ENCODE results near the gene NDUFB11. TPM values are rescaled to one million over a fixed set of nuclear protein-coding genes. Genes with fewer than 3 reads are reported as not detected.

Gene NDUFB11
- total RNA-seq, 5 donors from 2014 or later (not counting 1 experiment from before 2014, with no cell fraction given), result 52.9 to 64.1 (median 57.8) TPM

GRCh38 chrX:47164420-47164819 lies 19.9 kb upstream of the NDUFB11 start:
- peaks cover 6% of the 10 kb centered on the region for H3K36me3 Mint-ChIP-seq
- ATAC-seq (replicated peaks in 1 of 4), result no peak
- Histone ChIP-seq H3K27ac (ENCODE audit: low read length) (no peak overlapping the region), H3K36me3 (ENCODE audit: control insufficient read depth in 2 of 2, extremely low read depth in 1 of 2, insufficient read depth in 1 of 2, low read length in 1 of 2) (peaks cover 3% of the 10 kb centered on the region in 2 donors), H3K9me3 (no peaks in the 10 kb centered on the region), H3K27me3 (replicated peaks in 1 of 2; ENCODE audit: control insufficient read depth in 2 of 2, extremely low read depth in 1 of 2, insufficient read depth in 2 of 2, low read length in 1 of 2) (no peaks in the 10 kb centered on the region), H3K4me3 (ENCODE audit: control insufficient read depth in 1 of 2, extremely low read depth in 1 of 2, low read length in 1 of 2) (no peak overlapping the region), H3K4me1 (ENCODE audit: control insufficient read depth in 1 of 2, extremely low read depth in 1 of 2, insufficient read depth in 2 of 2, low read length in 2 of 2) (no peaks in the 10 kb centered on the region)
- H3K4me3 Mint-ChIP-seq, result no peak overlapping the region
- ChIA-PET CTCF (interaction anchor here in 1 of 2 donors (0.7 kb wide), 1 partner anchor 219 kb away, joined by 3 read pairs; no protein-coding TSS in a partner anchor), POLR2A (interaction anchor here in 1 of 2 donors (0.6 kb wide), 1 partner anchor 218 kb away, joined by 8 read pairs; no protein-coding TSS in a partner anchor)
- H3K27me3 Mint-ChIP-seq, result no peaks in the 10 kb centered on the region
- no peak for DNase-seq
- no CpG with 5 or more reads among the region's 3 CpGs for WGBS (ENCODE audit: insufficient coverage)
- H3K27ac Mint-ChIP-seq, result no peak overlapping the region
- peaks cover 0 to 11% (median 0%) of the 10 kb centered on the region in 3 donors for H3K4me1 Mint-ChIP-seq
- no peaks in the 10 kb centered on the region for H3K9me3 Mint-ChIP-seq

- Histone ChIP-seq H3K4me3 (ENCODE audit: control insufficient read depth in 1 of 2, extremely low read depth in 1 of 2, low read length in 1 of 2) (no peak overlapping the region), H3K36me3 (ENCODE audit: control insufficient read depth in 2 of 2, extremely low read depth in 1 of 2, insufficient read depth in 1 of 2, low read length in 1 of 2) (no peaks in the 10 kb centered on the region), H3K27me3 (replicated peaks in 1 of 2; ENCODE audit: control insufficient read depth in 2 of 2, extremely low read depth in 1 of 2, insufficient read depth in 2 of 2, low read length in 1 of 2) (no peaks in the 10 kb centered on the region), H3K9me3 (no peaks in the 10 kb centered on the region), H3K27ac (ENCODE audit: low read length) (no peak overlapping the region), H3K4me1 (ENCODE audit: control insufficient read depth in 1 of 2, extremely low read depth in 1 of 2, insufficient read depth in 2 of 2, low read length in 2 of 2) (no peaks in the 10 kb centered on the region)
- Mint-ChIP-seq H3K4me3 (no peak overlapping the region), H3K36me3 (peaks cover 7% of the 10 kb centered on the region), H3K27me3 (no peaks in the 10 kb centered on the region), H3K9me3 (no peaks in the 10 kb centered on the region), H3K27ac (no peak overlapping the region), H3K4me1 (peaks cover 0 to 12% (median 0%) of the 10 kb centered on the region in 3 donors)
- POLR2A ChIA-PET, result interaction anchor here in 1 of 2 donors (0.8 kb wide), 1 partner anchor 10 kb away, joined by 7 read pairs; no protein-coding TSS in a partner anchor
- ATAC-seq (replicated peaks in 1 of 4), result no peak
- CTCF ChIA-PET, result no interaction called here
- WGBS (ENCODE audit: insufficient coverage), result no CpG with 5 or more reads among the region's 5 CpGs
- DNase-seq, result no peak
Measured at GRCh38 chrX:47162927-47163583, 18.6 kb upstream of the NDUFB11 start.

DNA sequence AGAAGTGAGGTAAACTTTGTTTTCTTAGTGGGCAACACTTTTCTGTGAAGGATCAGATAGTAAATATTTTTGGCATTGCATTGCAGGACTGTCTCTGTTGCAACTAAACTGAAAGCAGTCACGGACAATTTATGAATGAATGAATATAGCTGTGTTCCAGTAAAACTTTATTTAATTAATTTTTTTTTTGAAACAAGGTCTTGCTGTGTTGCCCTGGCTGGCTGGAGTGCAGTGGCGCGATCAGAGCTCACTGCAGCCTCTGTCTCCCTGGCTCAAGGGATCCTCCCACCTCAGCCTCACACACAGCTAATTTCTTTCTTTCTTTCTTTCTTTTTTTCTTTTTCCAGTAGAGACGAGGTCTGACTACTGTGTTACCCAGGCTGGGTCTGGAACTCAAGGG lies 16.3 kb upstream of the NDUFB11 start:
- ChIA-PET CTCF (no interaction called here), POLR2A (no interaction called here)
- no peak overlapping the region for H3K4me3 ChIP-seq (ENCODE audit: control insufficient read depth in 1 of 2, extremely low read depth in 1 of 2, low read length in 1 of 2)
- WGBS (ENCODE audit: insufficient coverage), result no CpG with 5 or more reads among the region's 4 CpGs
- no peaks in the 10 kb centered on the region for H3K27me3 Mint-ChIP-seq
- H3K9me3 Mint-ChIP-seq, result no peaks in the 10 kb centered on the region
- no peak overlapping the region for H3K27ac ChIP-seq (ENCODE audit: low read length)
- ATAC-seq (replicated peaks in 1 of 4), result no peak
- peaks cover 0 to 13% of the 10 kb centered on the region in 2 donors for H3K36me3 ChIP-seq (ENCODE audit: control insufficient read depth in 2 of 2, extremely low read depth in 1 of 2, insufficient read depth in 1 of 2, low read length in 1 of 2)
- H3K27me3 ChIP-seq (replicated peaks in 1 of 2; ENCODE audit: control insufficient read depth in 2 of 2, extremely low read depth in 1 of 2, insufficient read depth in 2 of 2, low read length in 1 of 2), result no peaks in the 10 kb centered on the region
- peaks cover 14% of the 10 kb centered on the region for H3K36me3 Mint-ChIP-seq
- H3K9me3 ChIP-seq, result no peaks in the 10 kb centered on the region
- no peak overlapping the region for H3K27ac Mint-ChIP-seq
- H3K4me3 Mint-ChIP-seq, result no peak overlapping the region
- H3K4me1 ChIP-seq (ENCODE audit: control insufficient read depth in 1 of 2, extremely low read depth in 1 of 2, insufficient read depth in 2 of 2, low read length in 2 of 2), result no peaks in the 10 kb centered on the region
- no peak for DNase-seq
- peaks cover 0 to 11% (median 0%) of the 10 kb centered on the region in 3 donors for H3K4me1 Mint-ChIP-seq

DNA sequence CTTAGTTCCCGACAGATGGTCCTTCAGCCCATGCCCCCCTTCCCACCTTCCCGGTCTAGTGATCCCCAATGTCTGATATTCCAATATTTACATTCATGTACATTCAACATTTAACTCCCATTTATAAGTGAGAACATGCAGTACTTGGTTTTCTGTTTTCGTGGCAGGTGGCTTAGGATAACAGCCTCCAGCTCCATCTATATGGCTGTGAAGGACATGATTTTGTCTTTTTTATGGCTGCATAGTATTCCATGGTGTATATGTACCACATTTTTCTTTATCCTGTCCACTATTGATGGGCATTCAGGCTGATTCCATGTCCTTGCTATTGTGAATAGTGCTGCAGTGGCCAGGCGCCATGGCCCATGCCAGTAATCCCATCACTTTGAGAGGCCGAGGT lies 14.3 kb upstream of the NDUFB11 start:
- H3K4me3 ChIP-seq (ENCODE audit: control insufficient read depth in 1 of 2, extremely low read depth in 1 of 2, low read length in 1 of 2), result no peak overlapping the region
- H3K36me3 Mint-ChIP-seq, result peaks cover 11% of the 10 kb centered on the region
- POLR2A ChIA-PET, result interaction anchor here in 1 of 2 donors (0.7 kb wide), 1 partner anchor 10 kb away, joined by 10 read pairs; no protein-coding TSS in a partner anchor
- no peak overlapping the region for H3K27ac ChIP-seq (ENCODE audit: low read length)
- no peaks in the 10 kb centered on the region for H3K27me3 ChIP-seq (replicated peaks in 1 of 2; ENCODE audit: control insufficient read depth in 2 of 2, extremely low read depth in 1 of 2, insufficient read depth in 2 of 2, low read length in 1 of 2)
- peaks cover 0 to 13% of the 10 kb centered on the region in 2 donors for H3K36me3 ChIP-seq (ENCODE audit: control insufficient read depth in 2 of 2, extremely low read depth in 1 of 2, insufficient read depth in 1 of 2, low read length in 1 of 2)
- no peak for ATAC-seq (replicated peaks in 1 of 4)
- no CpG with 5 or more reads among the region's 5 CpGs for WGBS (ENCODE audit: insufficient coverage)
- H3K27ac Mint-ChIP-seq, result no peak overlapping the region
- no peak for DNase-seq
- CTCF ChIA-PET, result interaction anchor here (0.6 kb wide), 2 partner anchors 69 to 210 kb away, joined by 3 to 4 read pairs; no protein-coding TSS in a partner anchor
- peaks cover 0 to 9% (median 0%) of the 10 kb centered on the region in 3 donors for H3K4me1 Mint-ChIP-seq
- H3K9me3 Mint-ChIP-seq, result no peaks in the 10 kb centered on the region
- H3K4me1 ChIP-seq (ENCODE audit: control insufficient read depth in 1 of 2, extremely low read depth in 1 of 2, insufficient read depth in 2 of 2, low read length in 2 of 2), result no peaks in the 10 kb centered on the region
- H3K9me3 ChIP-seq, result no peaks in the 10 kb centered on the region
- H3K4me3 Mint-ChIP-seq, result no peak overlapping the region
- no peaks in the 10 kb centered on the region for H3K27me3 Mint-ChIP-seq

- ChIA-PET CTCF (interaction anchor here (0.6 kb wide), 2 partner anchors 70 to 211 kb away, joined by 3 to 4 read pairs; no protein-coding TSS in a partner anchor), POLR2A (no interaction called here)
- Histone ChIP-seq H3K27ac (ENCODE audit: low read length) (no peak overlapping the region), H3K4me3 (ENCODE audit: control insufficient read depth in 1 of 2, extremely low read depth in 1 of 2, low read length in 1 of 2) (no peak overlapping the region), H3K36me3 (ENCODE audit: control insufficient read depth in 2 of 2, extremely low read depth in 1 of 2, insufficient read depth in 1 of 2, low read length in 1 of 2) (peaks cover 0 to 13% of the 10 kb centered on the region in 2 donors), H3K27me3 (replicated peaks in 1 of 2; ENCODE audit: control insufficient read depth in 2 of 2, extremely low read depth in 1 of 2, insufficient read depth in 2 of 2, low read length in 1 of 2) (no peaks in the 10 kb centered on the region), H3K9me3 (no peaks in the 10 kb centered on the region), H3K4me1 (ENCODE audit: control insufficient read depth in 1 of 2, extremely low read depth in 1 of 2, insufficient read depth in 2 of 2, low read length in 2 of 2) (no peaks in the 10 kb centered on the region)
- Mint-ChIP-seq H3K27me3 (no peaks in the 10 kb centered on the region), H3K27ac (no peak overlapping the region), H3K36me3 (peaks cover 11% of the 10 kb centered on the region), H3K9me3 (no peaks in the 10 kb centered on the region), H3K4me3 (no peak overlapping the region), H3K4me1 (peaks cover 0 to 9% (median 2%) of the 10 kb centered on the region in 3 donors)
- ATAC-seq (replicated peaks in 1 of 4), result no peak
- 100% methylated on average over 1 of the region's 16 CpGs for WGBS (ENCODE audit: insufficient coverage)
- no peak for DNase-seq
Measured at GRCh38 chrX:47158131-47158530, 13.6 kb upstream of the NDUFB11 start.

- peaks cover 0 to 9% (median 2%) of the 10 kb centered on the region in 3 donors for H3K4me1 Mint-ChIP-seq
- no peak overlapping the region for H3K27ac ChIP-seq (ENCODE audit: low read length)
- peaks cover 11% of the 10 kb centered on the region for H3K36me3 Mint-ChIP-seq
- 94% methylated on average over 14 of the region's 26 CpGs for whole genome bisulfite sequencing (ENCODE audit: insufficient coverage)
- H3K9me3 Mint-ChIP-seq, result no peaks in the 10 kb centered on the region
- no peaks in the 10 kb centered on the region for H3K9me3 ChIP-seq
- H3K4me3 Mint-ChIP-seq, result no peak overlapping the region
- ATAC-seq (replicated peaks in 1 of 4) (no peak), DNase-seq (no peak)
- H3K4me3 ChIP-seq (ENCODE audit: control insufficient read depth in 1 of 2, extremely low read depth in 1 of 2, low read length in 1 of 2), result peak overlapping the region in 1 of 2 donors; percentile 27
- ChIA-PET POLR2A (interaction anchor here in 1 of 2 donors (0.7 kb wide), 1 partner anchor 13 kb away, joined by 3 read pairs; no protein-coding TSS in a partner anchor), CTCF (no interaction called here)
- H3K4me1 ChIP-seq (ENCODE audit: control insufficient read depth in 1 of 2, extremely low read depth in 1 of 2, insufficient read depth in 2 of 2, low read length in 2 of 2), result no peaks in the 10 kb centered on the region
- H3K27ac Mint-ChIP-seq, result no peak overlapping the region
- H3K27me3 ChIP-seq (replicated peaks in 1 of 2; ENCODE audit: control insufficient read depth in 2 of 2, extremely low read depth in 1 of 2, insufficient read depth in 2 of 2, low read length in 1 of 2), result no peaks in the 10 kb centered on the region
- no peaks in the 10 kb centered on the region for H3K27me3 Mint-ChIP-seq
- H3K36me3 ChIP-seq (ENCODE audit: control insufficient read depth in 2 of 2, extremely low read depth in 1 of 2, insufficient read depth in 1 of 2, low read length in 1 of 2), result peaks cover 0 to 13% of the 10 kb centered on the region in 2 donors
Measured at GRCh38 chrX:47156611-47157520, 12.4 kb upstream of the NDUFB11 start.
